GM12878 (cell line): ENCODE data around the gene CREB3. TPM values are rescaled to one million over a fixed set of nuclear protein-coding genes. Genes with fewer than 3 reads are reported as not detected.

Experiments
- ATAC-seq: fragments of 200-7000 bp; cut with Tn5 transposase; 3 replicates; pipeline ENCODE4 v1.9.1; 2020; ENCODE audit warnings: mild to moderate bottlenecking, moderate library complexity
- BruUV-seq: library from RNA; stranded (reverse); fragments of 400-500 nt; replicated peaks from 2 replicates; lab custom pipeline; 2021; lab: Mats Ljungman, UMichigan
- CTCF ChIA-PET: fragments of 300-600 bp; sonication (Branson Sonifier 250); formaldehyde crosslinking; extraction: SDS; loops from one replicate; lab custom pipeline; 2021; ENCODE audit warnings: inconsistent platforms; lab: Yijun Ruan, JAX
- POLR2A ChIA-PET: fragments of 350-600 bp; formaldehyde crosslinking; extraction: SDS; loops from one replicate; lab custom pipeline; 2021; ENCODE audit warnings: inconsistent platforms; lab: Charles Lee
- RAD21 ChIA-PET: fragments of 300-600 bp; sonication (Branson Sonifier 250); formaldehyde crosslinking; loops from one replicate; lab custom pipeline; 2023; ENCODE audit warnings: antibody characterized with exemption; ENCODE audit not compliant: unreplicated experiment; lab: Charles Lee
- SMC1A ChIA-PET: fragments of 300-600 bp; sonication (Branson Sonifier 250); formaldehyde crosslinking; loops from one replicate; lab custom pipeline; 2023; ENCODE audit not compliant: unreplicated experiment, uncharacterized antibody; lab: Charles Lee
- DNase-seq: peaks from one replicate; pipeline ENCODE4 v3.0.0-alpha.2; 2011; ENCODE audit warnings: low read depth, low spot score
- FAIRE-seq: peaks from 3 replicates; lab custom pipeline; 2011; peaks lifted over from hg19 to GRCh38; lab: Jason Lieb, UNC
- H2AFZ ChIP-seq: 2 replicates; pipeline ENCODE4 v1.6.0; 2011; ENCODE audit warnings: low read depth, low read length, control low read depth; ENCODE audit not compliant: control insufficient read depth
- H3K27ac ChIP-seq: 2 replicates; pipeline ENCODE4 v1.5.1; 2011; ENCODE audit warnings: control low read depth; ENCODE audit not compliant: control insufficient read depth, insufficient read depth
- H3K27me3 ChIP-seq, 2 experiments: replicated peaks in 1 of 2; 2 replicates each; pipeline versions ENCODE4 v1.6.0 to v1.6.1; 2011; ENCODE audit warnings: low read length in 1 of 2; ENCODE audit not compliant: control insufficient read depth in 2 of 2, insufficient read depth in 2 of 2
- H3K36me3 ChIP-seq, 2 experiments: 2 replicates each; pipeline ENCODE4 v1.5.1; 2011; ENCODE audit warnings: low read length in 1 of 2; ENCODE audit not compliant: control insufficient read depth in 2 of 2, insufficient read depth in 2 of 2
- H3K4me1 ChIP-seq: 2 replicates; pipeline ENCODE4 v1.6.1; 2011; ENCODE audit warnings: mild to moderate bottlenecking, low read length, moderate library complexity, mixed read lengths; ENCODE audit not compliant: control insufficient read depth, insufficient read depth
- H3K4me2 ChIP-seq: 2 replicates; pipeline ENCODE4 v1.6.0; 2011; ENCODE audit warnings: control low read depth; ENCODE audit not compliant: control insufficient read depth, insufficient read depth
- H3K4me3 ChIP-seq: fragments of 200-600 bp; sonication (generic); 2 replicates; pipeline ENCODE4 v1.5.1; 2016
- H3K79me2 ChIP-seq: 2 replicates; pipeline ENCODE4 v1.6.0; 2011; ENCODE audit warnings: low read length; ENCODE audit not compliant: control insufficient read depth, insufficient read depth
- H3K9ac ChIP-seq: 2 replicates; pipeline ENCODE4 v1.8.0; 2011; ENCODE audit warnings: low read length, control low read depth, mixed read lengths; ENCODE audit not compliant: control insufficient read depth, insufficient read depth
- H3K9me3 ChIP-seq: replicated peaks from 3 replicates; pipeline ENCODE4 v1.5.1; 2011; ENCODE audit warnings: mild to moderate bottlenecking, low read length; ENCODE audit not compliant: control insufficient read depth, insufficient read depth
- H4K20me1 ChIP-seq: 2 replicates; pipeline ENCODE4 v1.6.0; 2011; ENCODE audit not compliant: control insufficient read depth, insufficient read depth
- ATF7 ChIP-seq: fragments of 450-650 bp; IDR thresholded peaks from 2 replicates; pipeline ENCODE4 v1.6.1; 2016; ENCODE audit warnings: low read depth, mild to moderate bottlenecking
- CHD4 ChIP-seq: fragments of 200-600 bp; sonication (generic); IDR thresholded peaks from 2 replicates; pipeline ENCODE4 v1.6.1; 2016; ENCODE audit warnings: mild to moderate bottlenecking
- EZH2 ChIP-seq: IDR thresholded peaks from 2 replicates; pipeline ENCODE4 v1.6.1; 2012; ENCODE audit warnings: low read depth, mild to moderate bottlenecking, control low read depth, inconsistent platforms, low read length, borderline replicate concordance; ENCODE audit not compliant: control insufficient read depth
- FOS ChIP-seq: IDR thresholded peaks from 3 replicates; pipeline ENCODE4 v1.6.1; 2011; ENCODE audit warnings: borderline replicate concordance; ENCODE audit not compliant: insufficient read length; ENCODE audit errors: extremely low read depth
- FOXM1 ChIP-seq: IDR thresholded peaks from 2 replicates; pipeline ENCODE4 v1.6.1; 2012; ENCODE audit warnings: low read depth, mild to moderate bottlenecking, inconsistent platforms, low read length, moderate library complexity
- HDAC6 ChIP-seq: fragments of 200-600 bp; sonication (generic); IDR thresholded peaks from one replicate; pipeline ENCODE4 v1.8.0; 2017; ENCODE audit warnings: antibody characterized with exemption; ENCODE audit not compliant: unreplicated experiment
- HDGF ChIP-seq: fragments of 450-650 bp; IDR thresholded peaks from 2 replicates; pipeline ENCODE4 v1.6.1; 2016; ENCODE audit warnings: antibody characterized with exemption
- JUND ChIP-seq: IDR thresholded peaks from 2 replicates; pipeline ENCODE4 v1.6.1; 2012; ENCODE audit warnings: low read depth, mild to moderate bottlenecking, low read length, improper control_type of control experiment, moderate library complexity
- KAT2A ChIP-seq: conservative IDR thresholded peaks from 2 replicates; pipeline ENCODE4 v1.6.1; 2011; ENCODE audit warnings: low read depth, low read length; ENCODE audit not compliant: control insufficient read depth
- MXI1 ChIP-seq: fragments of 150-350 bp; IDR thresholded peaks from 2 replicates; pipeline ENCODE4 v1.6.1; 2011; ENCODE audit warnings: low read depth, mild to moderate bottlenecking, inconsistent platforms, low read length, improper control_type of control experiment
- POU2F2 ChIP-seq: IDR thresholded peaks from 3 replicates; pipeline ENCODE4 v1.6.1; 2011; ENCODE audit warnings: low read depth, mild to moderate bottlenecking, low read length, borderline replicate concordance
- RAD21 ChIP-seq: IDR thresholded peaks from 2 replicates; pipeline ENCODE4 v1.6.1; 2011; ENCODE audit warnings: mild to moderate bottlenecking, low read depth, low read length, moderate library complexity; ENCODE audit not compliant: insufficient read depth
- RUNX3 ChIP-seq: IDR thresholded peaks from 2 replicates; pipeline ENCODE4 v1.6.1; 2012; ENCODE audit warnings: low read length, inconsistent platforms
- STAT1 ChIP-seq: fragments of 450-650 bp; conservative IDR thresholded peaks from 2 replicates; pipeline ENCODE4 v1.6.1; 2014; ENCODE audit warnings: antibody characterized with exemption, mild to moderate bottlenecking
- TAF1 ChIP-seq: IDR thresholded peaks from 2 replicates; pipeline ENCODE4 v1.6.1; 2011; ENCODE audit warnings: mild to moderate bottlenecking, low read depth, low read length, borderline replicate concordance
- TCF3 ChIP-seq: IDR thresholded peaks from 2 replicates; pipeline ENCODE4 v1.6.1; 2012; ENCODE audit warnings: low read depth, mild to moderate bottlenecking, low read length, borderline replicate concordance; ENCODE audit not compliant: insufficient read depth
- WRNIP1 ChIP-seq: IDR thresholded peaks from 2 replicates; pipeline ENCODE4 v1.6.1; 2011; ENCODE audit warnings: low read depth, low read length, improper control_type of control experiment, borderline replicate concordance
- ZNF274 ChIP-seq: IDR thresholded peaks from one replicate; pipeline ENCODE4 v1.8.0; 2011; ENCODE audit not compliant: insufficient read length, insufficient read depth
- WGBS: methylation state at CpG from one replicate; pipeline ENCODE4 v1.1.6; 2016; ENCODE audit warnings: low lambda C conversion rate; ENCODE audit not compliant: insufficient replicate concordance, insufficient coverage; ENCODE audit errors: missing lambda C conversion rate; 5-methylcytosine and 5-hydroxymethylcytosine counted together
- in situ Hi-C: fragments of 300-500 bp; cut with MboI; formaldehyde crosslinking; loops from 9 replicates; pipeline ENCODE4 v1.14.3; 2018; ENCODE audit warnings: mixed read lengths
- intact Hi-C: fragments of 100-400 bp; cut with micrococcal nuclease; formaldehyde crosslinking; loops from one replicate; pipeline ENCODE4 v1.14.2; 2022; ENCODE audit not compliant: unreplicated experiment
- polyA plus RNA-seq, 11 experiments: library from polyadenylated mRNA; depleted of rRNA in 4 of 11; unstranded in 6 of 11; stranded (reverse) in 5 of 11; fragments of >200 nt; fragmentation: Nextera tagmentation in 4 of 11; fragmentation: Illumina TruSeq in 1 of 11; extraction: Ambion mirVana in 4 of 11; extraction: Trizol in 1 of 11; gene quantifications; 1 replicate in 1 of 11; 2 replicates in 10 of 11; pipeline versions ENCODE4 v1.2.1 to v1.2.3, GENCODE V29; 2011 to 2016; ENCODE audit warnings: inconsistent platforms in 2 of 11, missing spikeins in 2 of 11, low read depth in 1 of 11
- total RNA-seq, 4 experiments: library from RNA; depleted of rRNA in 3 of 4; stranded (reverse); fragments of >200 nt in 3 of 4; fragmentation: Illumina TruSeq in 1 of 4; extraction: Trizol in 1 of 4; gene quantifications; 2 replicates each; pipeline versions ENCODE4 v1.2.1 to v1.2.3, GENCODE V29; 2013 to 2021

Gene CREB3
- total and polyA plus RNA-seq, 10 of the 15 experiments (the other 5 are each of a cell fraction or from before 2014, with no cell fraction given), result 9.8 to 38.9 (median 19.8) TPM

DNA sequence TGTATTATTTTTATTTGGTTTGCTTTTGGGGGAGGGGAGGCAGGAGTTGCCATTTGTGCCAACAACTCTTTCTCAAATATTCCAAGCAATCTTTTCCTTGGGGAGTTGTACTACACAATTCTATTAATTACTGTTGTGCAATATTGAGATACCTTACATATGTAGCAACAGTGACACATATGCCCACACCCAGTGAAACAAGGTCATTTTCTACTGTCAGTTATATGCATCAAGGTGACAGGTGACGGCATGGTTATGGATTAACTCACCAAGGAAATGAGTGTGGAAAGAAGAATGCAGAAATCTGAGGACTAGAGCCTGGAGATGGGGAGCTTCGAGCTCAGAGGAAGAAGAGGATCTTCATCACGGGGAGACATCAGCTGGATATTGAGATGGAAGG lies 39.5 kb downstream of the CREB3 start:
- ChIA-PET SMC1A (interaction anchor here (0.9 to 1.7 kb wide), 5 partner anchors 10 to 125 kb away, joined by 3 to 5 read pairs (median 3); no protein-coding TSS in a partner anchor), POLR2A (interaction anchor here (0.7 kb wide), 1 partner anchor 99 kb away, joined by 4 read pairs; no protein-coding TSS in a partner anchor), CTCF (interaction anchor here (0.9 to 4.7 kb wide), 12 partner anchors 10 to 110 kb away, joined by 3 to 23 read pairs (median 3); partner anchors contain the start of genes GBA2 and RGP1), RAD21 (no interaction called here)
- 71% methylated on average over 3 of the region's 3 CpGs for WGBS
- no TSS peak for BruUV-seq
- no peak overlapping the region for H3K27ac ChIP-seq
- H3K4me1 ChIP-seq, result no peaks in the 10 kb centered on the region
- no peak for FAIRE-seq
- intact Hi-C loops (no loop called here), in situ Hi-C loops (no loop called here)
- no peak overlapping the region for H3K4me2 ChIP-seq
- H3K79me2 ChIP-seq, result peaks cover 2% of the 10 kb centered on the region; the same call in 1 of the 2 replicates
- H3K4me3 ChIP-seq, result no peak overlapping the region
- no peaks in the 10 kb centered on the region for H3K27me3 ChIP-seq
- H3K9me3 ChIP-seq, result no peaks in the 10 kb centered on the region
- no peak for ATAC-seq
- TF ChIP-seq STAT1 (no peak), HDGF (no peak), WRNIP1 (no peak), POU2F2 (no peak), RUNX3 (no peak)
- H4K20me1 ChIP-seq, result no peaks in the 10 kb centered on the region
- H3K36me3 ChIP-seq, result peaks cover 0 to 3% of the 10 kb centered on the region in 2 experiments; a peak in 1 of 4 replicates
- H2AFZ ChIP-seq, result no peak overlapping the region
- no peak for DNase-seq
- no peak overlapping the region for H3K9ac ChIP-seq

DNA sequence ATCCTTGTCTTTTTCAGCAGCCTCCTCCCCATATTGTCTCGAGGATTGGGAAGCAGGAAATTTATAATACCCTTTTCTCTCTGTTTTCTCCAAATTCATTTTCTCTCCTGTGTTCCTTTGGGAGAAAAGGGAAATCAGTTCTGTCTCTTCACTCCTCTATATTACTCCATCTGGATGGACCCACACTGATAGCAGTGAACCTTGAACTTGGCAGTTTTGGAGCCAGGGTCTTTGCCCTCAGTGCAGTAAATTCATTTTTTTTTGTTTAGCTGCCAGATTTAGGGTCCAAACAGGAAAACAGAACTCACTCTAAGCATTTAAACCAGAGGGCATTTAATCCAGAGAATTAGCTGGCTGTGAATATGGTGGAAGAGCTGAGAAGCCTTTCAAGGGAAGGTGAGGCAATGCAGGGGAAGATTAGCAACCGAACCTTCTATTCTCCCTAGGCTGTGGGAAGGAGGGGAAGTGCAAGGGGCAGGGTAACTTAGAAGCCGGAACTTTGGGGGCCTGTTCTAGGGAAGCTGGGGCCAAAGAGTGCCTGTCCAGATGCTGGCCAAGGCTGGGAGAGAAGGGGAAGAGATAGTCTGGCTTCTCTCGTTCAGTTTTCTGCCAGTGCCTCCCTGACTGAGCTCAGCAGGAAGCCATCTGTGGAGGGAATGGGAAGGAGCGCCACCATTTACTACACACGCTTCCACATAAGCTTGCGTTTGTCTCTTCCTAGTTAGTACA lies 42.6 kb downstream of the CREB3 start:
- ChIA-PET SMC1A (interaction anchor here (1.0 to 1.4 kb wide), 5 partner anchors 12 to 107 kb away, joined by 3 to 7 read pairs (median 4); no protein-coding TSS in a partner anchor), CTCF (interaction anchor here (0.9 to 1.7 kb wide), 8 partner anchors 10 to 128 kb away, joined by 3 to 5 read pairs (median 4); no protein-coding TSS in a partner anchor), POLR2A (interaction anchor here (0.6 to 1.1 kb wide), 2 partner anchors 22 to 122 kb away, joined by 4 read pairs; no protein-coding TSS in a partner anchor), RAD21 (interaction anchor here (0.5 to 1.2 kb wide), 3 partner anchors 58 to 128 kb away, joined by 3 to 5 read pairs (median 3); no protein-coding TSS in a partner anchor)
- FAIRE-seq (no peak), DNase-seq (no peak), ATAC-seq (no peak)
- in situ Hi-C loops, result no loop called here
- no peak overlapping the region for H2AFZ ChIP-seq
- no TSS peak for BruUV-seq
- no peaks in the 10 kb centered on the region for H4K20me1 ChIP-seq
- H3K4me3 ChIP-seq, result no peak overlapping the region
- H3K79me2 ChIP-seq, result no peaks in the 10 kb centered on the region
- no peaks in the 10 kb centered on the region for H3K27me3 ChIP-seq
- H3K4me2 ChIP-seq, result no peak overlapping the region
- no peaks in the 10 kb centered on the region for H3K4me1 ChIP-seq
- H3K9me3 ChIP-seq, result no peaks in the 10 kb centered on the region
- no peak overlapping the region for H3K9ac ChIP-seq
- no peaks in the 10 kb centered on the region; a peak in 1 of 4 replicates for H3K36me3 ChIP-seq
- TF ChIP-seq ZNF274 (no peak), POU2F2 (no peak), RAD21 (no peak), ATF7 (no peak), MXI1 (no peak), HDGF (no peak), FOXM1 (no peak), JUND (no peak), TCF3 (no peak), EZH2 (no peak), CHD4 (no peak), TAF1 (no peak), KAT2A (no peak), HDAC6 (no peak), FOS (no peak)
- H3K27ac ChIP-seq, result no peak overlapping the region
- WGBS, result 77% methylated on average over 7 of the region's 7 CpGs
- intact Hi-C loops, result no loop called here
